GM18499 (cell line): Measurements from ENCODE around the gene EIF3A.

ENCODE experiments used
- ATAC-seq: cut with Tn5 transposase; IDR thresholded peaks from one replicate; pipeline ENCODE4 v1.9.1; 2021; ENCODE audit warnings: moderate number of reproducible peaks; ENCODE audit not compliant: insufficient read depth, unreplicated experiment

EIF3A gene

DNA sequence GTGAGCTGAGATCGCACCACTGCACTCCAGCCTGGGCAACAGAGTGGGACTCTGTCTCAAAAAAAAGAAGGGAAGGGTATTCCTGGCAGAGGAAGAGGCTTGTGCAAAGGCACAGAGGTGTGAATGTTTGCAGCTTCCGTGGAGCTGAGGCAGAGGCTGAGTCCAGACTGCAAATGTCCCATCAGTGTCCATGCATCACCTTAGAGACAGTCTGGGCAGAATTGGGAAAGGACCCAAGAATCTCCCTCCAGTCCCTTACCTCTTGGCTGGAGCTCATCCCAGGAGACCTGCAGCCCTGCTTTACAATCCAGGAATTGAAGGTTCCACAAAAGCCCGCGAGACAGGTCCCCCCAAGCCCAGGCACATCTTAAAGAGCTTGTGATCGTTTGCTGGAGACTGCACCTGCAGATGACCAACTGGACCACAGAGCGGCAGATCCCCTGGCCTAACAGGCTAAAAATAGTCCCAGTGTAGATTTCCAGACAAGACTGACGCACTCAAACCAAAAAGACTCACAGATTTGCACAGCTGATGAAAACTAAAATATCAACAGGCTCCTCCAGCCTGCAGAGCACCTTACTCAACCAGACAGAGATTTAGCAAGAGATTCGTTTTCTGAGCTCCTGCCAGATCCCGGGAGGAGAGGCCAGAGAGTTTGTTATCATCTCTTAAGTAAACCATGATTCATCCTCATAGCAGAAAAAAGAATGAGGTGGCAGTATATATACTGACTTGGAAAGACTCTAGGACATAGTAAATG, 74.0 kb downstream of the EIF3A start:
- no peak for ATAC-seq

DNA sequence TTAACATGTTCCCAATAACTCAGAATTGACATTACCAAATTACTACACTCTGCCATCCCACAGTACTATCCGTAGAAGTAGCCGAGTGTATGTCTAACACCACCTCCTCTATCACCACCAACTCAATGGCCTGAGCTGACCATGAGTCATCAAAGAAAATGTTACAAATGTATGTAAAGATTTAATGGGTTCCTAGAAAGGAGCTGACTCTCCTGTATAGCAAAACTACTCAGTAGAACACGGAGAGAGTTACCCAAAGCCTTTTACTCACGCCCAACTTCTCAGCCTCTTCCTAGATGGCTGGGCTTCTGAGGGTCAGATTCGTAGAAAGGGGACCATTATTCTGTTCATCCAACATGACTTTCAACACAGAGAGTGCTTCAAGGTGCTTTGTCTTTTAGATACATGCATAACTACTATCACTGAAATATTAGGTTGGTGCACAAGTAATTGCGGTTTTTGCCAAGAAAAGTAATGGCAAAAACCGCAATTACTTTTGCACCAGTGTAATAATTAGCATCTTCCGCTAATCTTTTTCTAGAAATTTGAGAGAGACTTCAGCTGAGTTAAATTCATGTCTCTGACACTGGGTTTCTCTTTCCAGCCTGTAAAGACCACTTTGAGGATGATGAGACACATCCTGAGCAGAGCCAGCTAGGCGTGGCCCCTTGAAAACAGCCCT, 75.1 kb downstream of the EIF3A start:
- ATAC-seq = no peak

DNA sequence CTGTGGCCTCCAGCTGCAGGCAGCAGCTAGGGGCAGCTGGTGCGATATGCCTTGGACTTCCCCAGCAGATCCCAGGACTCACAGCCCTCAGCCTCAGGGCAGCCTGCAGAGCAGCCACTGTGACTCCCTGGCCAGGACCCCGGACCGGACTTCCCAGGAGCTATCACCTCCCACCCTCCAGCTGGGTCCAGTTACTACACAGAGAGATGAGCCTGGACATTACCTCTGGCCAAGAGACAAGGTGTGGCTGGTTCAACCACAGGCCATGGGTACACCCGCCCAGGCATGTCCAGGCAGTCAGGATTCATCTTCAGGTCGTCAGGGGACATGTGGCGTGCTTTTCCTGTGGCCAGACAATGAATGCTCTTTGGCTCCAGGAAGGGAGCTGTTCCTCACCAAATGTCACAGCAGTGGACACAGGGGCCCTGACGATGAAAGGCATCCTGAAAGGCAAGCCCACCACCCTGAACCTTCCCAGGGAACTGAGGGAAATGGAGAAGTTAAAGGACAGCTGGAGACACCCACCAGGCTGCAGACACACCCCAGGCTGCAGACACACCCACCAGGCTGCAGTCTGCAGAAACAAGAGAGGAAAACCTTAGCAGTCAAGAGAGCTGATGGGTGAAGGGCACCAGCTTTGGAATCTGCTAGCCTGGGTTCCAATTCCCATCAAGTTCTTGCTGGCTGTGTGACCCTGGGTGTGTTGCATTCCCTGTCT, 76.9 kb downstream of the EIF3A start:
- no peak for ATAC-seq

DNA sequence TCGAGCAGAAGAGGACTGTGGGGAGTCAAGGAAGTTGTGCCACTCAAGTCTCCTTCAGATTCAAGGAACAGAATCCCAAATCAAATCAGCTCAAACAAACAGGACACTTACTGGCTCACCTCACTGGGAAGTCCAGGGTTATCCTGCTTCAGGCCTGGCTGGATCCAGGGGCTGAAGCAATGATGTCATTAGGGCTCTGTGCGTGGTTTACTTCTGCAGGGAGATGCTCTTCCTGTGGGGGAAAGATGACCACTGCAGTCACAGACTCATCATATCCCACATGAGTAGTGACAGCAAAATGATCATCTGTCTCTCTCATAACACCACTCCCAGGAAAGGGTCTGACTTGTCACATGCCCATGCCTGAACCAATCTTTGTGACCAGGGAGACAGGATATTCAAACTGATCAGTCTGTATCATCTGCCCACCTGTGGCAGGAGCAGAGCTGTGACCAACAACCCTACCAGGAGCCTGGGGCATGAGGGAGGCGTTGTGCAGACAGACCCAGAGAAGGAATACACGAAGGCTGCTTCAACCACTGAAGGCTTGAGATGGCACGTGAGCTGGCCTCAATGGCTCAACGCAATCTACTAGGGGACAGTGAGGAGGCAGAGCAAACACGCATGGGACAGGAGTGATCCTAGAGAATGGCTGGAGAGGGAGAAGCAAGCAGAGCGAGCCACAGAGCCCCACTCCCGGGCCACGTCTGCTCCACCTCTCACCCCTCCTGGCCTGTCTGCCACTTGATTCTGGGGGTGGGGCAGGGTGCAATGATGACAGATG, 78.7 kb downstream of the EIF3A start:
- no peak for ATAC-seq

DNA sequence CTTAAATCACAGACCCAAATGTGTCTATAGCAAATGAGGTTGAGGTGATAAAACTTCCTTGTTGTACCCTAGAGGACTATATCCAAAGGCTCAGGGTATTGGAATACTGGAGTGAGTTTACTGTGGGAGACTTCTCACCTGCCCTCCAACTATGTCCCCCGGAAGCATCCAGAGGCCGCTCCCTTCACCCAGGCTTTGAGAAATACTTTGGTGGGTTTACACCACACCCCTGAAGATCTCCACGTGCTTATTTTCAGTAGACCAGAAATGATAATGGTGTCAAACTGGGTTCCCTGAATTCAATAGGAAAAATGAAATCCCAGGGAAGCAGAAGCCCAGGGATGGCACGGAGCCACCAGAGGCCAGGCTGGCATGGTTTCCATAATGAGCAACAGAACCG, 82.4 kb downstream of the EIF3A start:
- ATAC-seq = no peak

DNA sequence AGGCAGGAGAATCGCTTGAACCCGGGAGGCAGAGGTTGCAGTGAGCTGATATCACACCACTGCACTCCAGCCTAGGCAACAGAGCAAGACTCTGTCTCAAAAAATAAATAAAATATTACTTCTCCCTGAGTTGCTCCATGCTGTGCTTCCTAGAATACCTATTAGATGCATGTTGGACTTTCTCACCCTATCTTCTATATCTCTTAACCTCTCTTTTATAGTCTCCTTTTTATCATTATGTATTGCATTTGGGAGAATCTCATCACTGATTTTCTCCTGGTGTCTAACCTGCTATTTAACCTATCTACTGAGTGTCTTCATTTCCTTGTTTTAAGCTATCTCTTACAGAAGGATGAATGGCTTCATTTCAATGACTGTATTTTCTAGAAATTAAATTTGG, 83.2 kb downstream of the EIF3A start:
- ATAC-seq = no peak

DNA sequence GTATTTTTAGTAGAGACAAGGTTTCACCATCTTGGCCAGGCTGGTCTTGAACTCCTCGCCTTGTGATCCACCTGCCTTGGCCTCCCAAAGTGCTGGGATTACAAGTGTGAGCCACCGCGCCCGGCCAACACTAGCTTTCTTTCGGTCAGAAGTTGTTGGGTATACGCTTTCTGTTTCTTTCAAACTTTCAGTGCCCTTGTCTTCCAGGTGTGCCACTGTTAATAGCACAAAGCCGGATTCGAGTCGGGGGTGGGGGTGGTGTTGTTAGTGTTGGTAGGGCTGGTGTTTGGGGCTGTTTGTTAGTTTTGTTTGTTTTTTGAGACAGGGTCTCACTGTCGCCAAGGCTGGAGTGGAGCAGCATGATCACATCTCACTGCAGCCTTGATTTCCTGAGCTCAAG, 84.9 kb downstream of the EIF3A start:
- ATAC-seq = no peak

DNA sequence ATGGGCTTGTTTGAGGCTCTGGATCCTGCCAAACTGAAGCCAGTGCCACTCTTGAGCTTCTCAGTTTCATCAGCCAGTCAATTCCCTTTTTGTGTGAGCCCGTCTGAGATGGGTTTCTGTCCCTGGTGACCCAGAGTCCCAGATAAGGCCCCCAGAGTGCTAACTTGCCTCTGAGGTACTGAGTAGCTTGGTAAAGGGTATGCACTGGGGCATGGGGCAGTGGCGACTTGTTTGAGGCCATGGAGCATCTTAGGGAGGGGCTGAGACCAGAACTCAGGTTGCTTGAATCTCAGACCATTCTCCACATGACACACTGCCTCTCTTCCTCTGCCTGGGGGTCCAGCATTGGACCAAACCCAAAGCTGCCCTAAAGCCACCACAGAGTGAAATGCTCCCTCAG, 86.3 kb downstream of the EIF3A start:
- no peak for ATAC-seq

DNA sequence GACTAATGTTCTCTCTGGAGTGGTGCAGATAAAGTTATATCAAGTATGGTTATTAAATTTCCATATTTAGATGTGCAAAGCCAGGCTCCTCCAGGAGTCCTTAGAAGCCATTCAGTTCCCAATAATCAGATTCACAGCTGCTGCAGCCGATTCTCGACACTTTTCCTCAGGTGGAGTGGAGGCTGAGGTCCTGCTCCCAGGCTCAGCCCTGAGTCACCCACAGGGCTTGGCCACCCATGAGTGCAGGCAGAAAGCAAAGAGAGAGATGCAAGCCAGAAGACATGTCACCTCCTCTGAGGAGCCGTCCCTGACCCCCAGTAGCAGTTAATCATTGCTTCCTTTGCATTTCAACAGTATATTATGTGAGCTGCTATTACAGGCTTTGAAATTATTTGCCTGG, 87.4 kb downstream of the EIF3A start:
- ATAC-seq = no peak

DNA sequence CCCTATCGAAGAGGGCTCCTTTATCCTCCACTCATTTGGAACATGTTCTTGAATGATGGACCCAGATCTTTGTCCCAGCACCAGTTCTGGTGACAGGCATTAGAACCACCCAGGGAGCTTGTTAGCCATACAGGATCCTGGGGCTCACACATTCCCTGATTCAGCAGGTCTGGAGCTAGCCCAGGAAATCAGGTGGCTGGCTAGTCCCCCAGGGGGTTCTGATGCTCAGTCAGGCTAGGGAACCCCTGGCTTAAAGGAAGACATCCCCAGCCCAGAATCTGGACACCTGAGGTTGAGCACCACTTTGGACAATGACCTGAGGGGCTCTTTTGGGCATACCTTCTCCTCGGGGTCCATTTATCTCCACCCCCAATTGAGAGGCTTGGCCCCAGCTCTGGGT, 88.1 kb downstream of the EIF3A start:
- ATAC-seq = no peak

DNA sequence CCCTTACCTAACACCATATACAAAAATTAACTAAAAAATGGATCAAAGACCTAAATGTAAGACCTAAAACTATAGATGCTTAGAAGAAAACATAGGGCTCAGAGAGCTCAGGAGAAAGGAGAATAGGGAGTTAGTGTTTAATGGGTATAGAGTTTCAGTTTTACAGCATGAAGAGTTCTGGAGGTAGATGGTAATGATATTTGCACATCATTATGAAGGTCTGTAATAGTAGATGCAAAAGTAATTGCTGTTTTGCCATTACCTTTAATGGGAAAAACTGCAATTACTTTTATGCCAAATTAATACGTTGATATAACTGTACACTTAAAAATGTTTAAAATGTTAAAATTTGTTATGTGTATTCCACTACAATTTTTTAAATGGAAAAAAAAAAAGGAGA, 90.3 kb downstream of the EIF3A start:
- no peak for ATAC-seq

DNA sequence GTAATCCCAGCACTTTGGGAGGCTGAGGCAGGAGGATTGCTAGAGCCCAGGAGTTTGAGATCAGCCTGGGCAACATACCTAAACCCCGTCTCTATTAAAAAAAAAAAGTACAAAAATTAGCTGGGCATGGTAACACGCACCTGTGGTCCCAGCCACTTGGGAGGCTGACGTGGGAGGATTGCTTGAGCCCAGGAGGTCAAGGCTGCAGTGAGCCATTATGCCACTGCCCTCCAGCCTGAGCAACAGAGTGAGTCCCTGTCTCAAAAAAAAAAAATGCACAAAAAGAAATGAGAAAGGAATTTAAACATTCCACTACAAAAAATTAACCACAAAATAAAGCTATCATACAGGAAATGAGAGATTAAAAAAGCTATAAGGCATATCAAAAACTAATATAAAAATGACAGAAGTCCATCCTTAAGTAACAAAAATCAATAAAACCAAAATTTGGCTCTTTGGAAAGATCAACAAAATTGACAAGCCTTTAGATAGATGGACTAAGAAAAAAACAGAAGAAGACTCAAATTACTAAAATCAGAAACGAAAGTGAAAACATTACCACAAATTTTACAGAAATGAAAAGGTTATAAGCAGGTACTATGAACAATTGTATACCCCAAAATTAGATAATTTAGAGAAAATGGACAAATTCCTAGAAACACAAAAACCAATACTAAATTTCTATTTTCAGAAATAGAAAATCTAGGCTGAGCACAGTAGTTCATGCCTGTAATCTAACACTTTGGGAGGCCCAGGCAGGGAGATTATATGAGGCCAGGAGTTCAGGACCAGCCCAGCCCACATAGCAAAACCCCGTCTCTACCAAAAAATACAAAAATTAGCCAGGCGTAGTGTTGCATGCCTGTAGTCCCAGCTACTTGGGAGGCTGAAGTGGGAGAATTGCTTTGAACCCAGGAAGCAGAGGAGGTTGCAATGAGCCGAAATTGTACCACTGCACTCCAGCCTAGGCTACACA, 93.5 kb downstream of the EIF3A start:
- peak; percentile 59 for ATAC-seq

DNA sequence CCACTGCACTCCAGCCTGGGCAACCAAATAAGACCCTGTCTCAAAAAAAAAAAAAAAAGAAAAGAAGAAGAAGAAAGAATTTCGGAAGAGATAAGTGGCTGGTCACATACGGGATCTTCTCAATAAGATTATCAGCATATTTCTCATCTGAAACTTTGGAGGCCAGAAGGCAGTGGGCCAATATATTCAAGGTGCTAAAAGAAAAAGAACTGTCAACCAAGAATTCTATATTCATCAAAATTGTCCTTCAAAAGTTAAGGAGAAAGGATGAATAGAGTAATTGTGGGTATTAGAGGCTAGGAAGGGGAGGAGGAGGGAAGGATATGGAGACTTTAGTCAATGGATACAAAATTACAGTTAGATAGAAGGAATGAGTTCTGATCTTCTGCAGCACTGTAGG, 95.0 kb downstream of the EIF3A start:
- no peak for ATAC-seq
